GM18868 (cell line): ENCODE measurements around the gene LGALS1.
A peak's percentile ranks its signal among the peaks of the same experiment; 100 is the strongest.

Experiments used
- ATAC-seq: cut with Tn5 transposase; IDR thresholded peaks from one replicate; pipeline ENCODE4 v1.9.1; 2021; ENCODE audit warnings: mild to moderate bottlenecking, moderate library complexity; ENCODE audit not compliant: unreplicated experiment

Gene LGALS1

GRCh38 chr22:37674951-37675929, at the start of gene LGALS1:
TSS of gene LGALS1 (plus strand) at chr22:37675636. CDS start at chr22:37675703, 67 bp downstream.
- ATAC-seq: peak; percentile 65

- no peak for ATAC-seq
These were observed 49.7 kb upstream of the LGALS1 start for GRCh38 chr22:37625737-37626136.

GRCh38 chr22:37626144-37626543, 49.3 kb upstream of the LGALS1 start:
- no peak for ATAC-seq

GRCh38 chr22:37626556-37627075, 48.8 kb upstream of the LGALS1 start:
- ATAC-seq: no peak

- ATAC-seq: no peak
These were observed 48.3 kb upstream of the LGALS1 start for GRCh38 chr22:37627121-37627520.

- no peak for ATAC-seq
These were observed 47.9 kb upstream of the LGALS1 start for GRCh38 chr22:37627545-37627944.

GRCh38 chr22:37628830-37629229, 46.6 kb upstream of the LGALS1 start:
- no peak for ATAC-seq

- ATAC-seq: no peak
These were observed 45.5 kb upstream of the LGALS1 start for GRCh38 chr22:37629928-37630327.

- ATAC-seq: no peak
These were observed 44.5 kb upstream of the LGALS1 start for GRCh38 chr22:37630839-37631435.

- no peak for ATAC-seq
These were observed 43.8 kb upstream of the LGALS1 start for GRCh38 chr22:37631448-37632173.

- peak; percentile 14 for ATAC-seq
These were observed 43.0 kb upstream of the LGALS1 start for GRCh38 chr22:37632174-37633088.

GRCh38 chr22:37633089-37633624, 42.3 kb upstream of the LGALS1 start:
- peak; percentile 58 for ATAC-seq

- ATAC-seq: peak; percentile 52
These were observed 41.6 kb upstream of the LGALS1 start for GRCh38 chr22:37633625-37634416.

GRCh38 chr22:37634417-37634924, 41.0 kb upstream of the LGALS1 start:
- no peak for ATAC-seq

- ATAC-seq: no peak
These were observed 40.3 kb upstream of the LGALS1 start for GRCh38 chr22:37635157-37635556.

- no peak for ATAC-seq
These were observed 39.1 kb upstream of the LGALS1 start for GRCh38 chr22:37636186-37636948.

- ATAC-seq: no peak
These were observed 38.5 kb upstream of the LGALS1 start for GRCh38 chr22:37636949-37637273.

- ATAC-seq: no peak
These were observed 36.9 kb upstream of the LGALS1 start for GRCh38 chr22:37638391-37639069.
